ENCODE results near the gene VDAC1. TPM values are rescaled to one million over a fixed set of nuclear protein-coding genes. Genes with fewer than 3 reads are reported as not detected.

Gene VDAC1
- total RNA-seq, 4 donors from 2014 or later: 113 to 125 (median 118) TPM

DNA sequence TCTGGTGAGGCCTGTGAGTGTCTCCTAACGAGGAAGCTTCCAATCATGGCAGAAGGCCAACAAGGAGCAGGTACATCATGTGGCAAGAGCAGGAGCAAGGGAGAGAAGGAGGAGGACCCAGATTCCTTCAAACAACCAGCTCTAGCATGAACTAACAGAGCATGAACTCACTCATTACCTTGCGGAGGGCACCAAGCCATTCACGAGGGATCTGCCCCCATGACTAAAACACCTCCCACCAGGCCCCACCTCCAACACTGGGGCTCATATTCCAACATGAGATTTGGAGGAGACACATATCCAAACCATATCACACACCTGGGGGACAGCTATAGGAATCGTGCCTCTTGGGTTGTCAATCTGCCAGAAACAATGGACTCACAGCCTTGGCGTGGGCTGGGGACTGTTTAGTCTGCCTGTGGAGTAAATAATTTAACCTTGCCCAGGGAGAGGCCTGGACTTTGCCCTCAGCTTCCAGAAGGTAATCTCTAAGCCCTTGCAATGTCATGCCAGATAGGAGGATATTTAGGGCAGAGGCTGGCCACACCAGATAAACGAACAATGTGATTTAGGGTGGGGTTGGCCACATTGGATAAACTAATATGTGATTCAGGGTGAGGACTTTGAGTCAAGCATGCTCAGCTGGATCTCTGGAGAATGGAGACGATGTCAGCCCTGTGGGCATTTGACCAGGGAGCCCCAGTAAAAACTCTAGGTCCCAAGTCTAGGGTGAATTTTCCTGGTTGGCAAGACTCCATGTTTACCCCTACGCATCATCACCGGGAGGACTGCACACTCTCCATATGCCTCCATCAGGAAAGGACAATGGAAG, 13.6 kb upstream of the VDAC1 start:
- H3K27ac ChIP-seq (replicated peaks in 1 of 4): no peak overlapping the region
- H3K27me3 ChIP-seq: no peaks in the 10 kb centered on the region
- no peak for DNase-seq (ENCODE audit: extremely low spot score)
- H3K4me3 ChIP-seq: no peak overlapping the region
- no peaks in the 10 kb centered on the region for H3K36me3 ChIP-seq
- intact Hi-C loops (cut with DNase I): no loop called here
- no peaks in the 10 kb centered on the region for H3K4me1 ChIP-seq
- WGBS: 74% methylated on average over 9 of the region's 9 CpGs
- no peaks in the 10 kb centered on the region for H3K9me3 ChIP-seq
- TF ChIP-seq EP300 (IDR thresholded peaks at IDR 0.05): no peak

DNA sequence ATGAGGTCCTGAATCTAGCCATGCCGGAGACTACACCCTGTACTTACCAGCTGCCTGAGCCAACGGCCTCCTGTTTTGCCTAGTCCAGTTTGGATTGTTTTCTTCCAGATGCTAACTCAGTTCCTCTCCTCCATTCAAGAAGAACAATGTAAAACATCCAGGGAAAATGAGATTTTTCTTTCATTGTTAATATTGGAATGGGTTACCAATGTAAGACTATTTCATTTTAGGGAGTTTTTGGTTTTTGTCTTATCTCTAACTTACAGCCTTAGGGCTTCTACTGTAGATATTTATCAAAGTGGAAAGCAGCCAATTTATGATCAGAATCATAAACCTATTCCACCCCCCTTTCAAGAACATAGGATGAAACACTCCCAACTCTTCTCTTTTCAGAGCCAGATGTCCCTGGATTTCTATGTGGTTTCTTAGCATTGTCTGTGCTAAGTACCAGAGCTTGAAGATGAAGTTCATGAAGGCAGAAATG, 3.5 kb upstream of the VDAC1 start:
- intact Hi-C loops (cut with DNase I): no loop called here
- no peaks in the 10 kb centered on the region for H3K36me3 ChIP-seq
- no peak overlapping the region for H3K4me3 ChIP-seq
- H3K4me1 ChIP-seq: peaks cover 13 to 20% (median 19%) of the 10 kb centered on the region in 4 donors
- no peaks in the 10 kb centered on the region for H3K9me3 ChIP-seq
- TF ChIP-seq EP300 (IDR thresholded peaks at IDR 0.05) (no peak), POLR2AphosphoS5 (IDR thresholded peaks at IDR 0.05) (no peak), POLR2A (IDR thresholded peaks at IDR 0.05; ENCODE audit: low read depth) (no peak)
- TF ChIP-seq, protein P1, sequence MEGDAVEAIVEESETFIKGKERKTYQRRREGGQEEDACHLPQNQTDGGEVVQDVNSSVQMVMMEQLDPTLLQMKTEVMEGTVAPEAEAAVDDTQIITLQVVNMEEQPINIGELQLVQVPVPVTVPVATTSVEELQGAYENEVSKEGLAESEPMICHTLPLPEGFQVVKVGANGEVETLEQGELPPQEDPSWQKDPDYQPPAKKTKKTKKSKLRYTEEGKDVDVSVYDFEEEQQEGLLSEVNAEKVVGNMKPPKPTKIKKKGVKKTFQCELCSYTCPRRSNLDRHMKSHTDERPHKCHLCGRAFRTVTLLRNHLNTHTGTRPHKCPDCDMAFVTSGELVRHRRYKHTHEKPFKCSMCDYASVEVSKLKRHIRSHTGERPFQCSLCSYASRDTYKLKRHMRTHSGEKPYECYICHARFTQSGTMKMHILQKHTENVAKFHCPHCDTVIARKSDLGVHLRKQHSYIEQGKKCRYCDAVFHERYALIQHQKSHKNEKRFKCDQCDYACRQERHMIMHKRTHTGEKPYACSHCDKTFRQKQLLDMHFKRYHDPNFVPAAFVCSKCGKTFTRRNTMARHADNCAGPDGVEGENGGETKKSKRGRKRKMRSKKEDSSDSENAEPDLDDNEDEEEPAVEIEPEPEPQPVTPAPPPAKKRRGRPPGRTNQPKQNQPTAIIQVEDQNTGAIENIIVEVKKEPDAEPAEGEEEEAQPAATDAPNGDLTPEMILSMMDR (IDR thresholded peaks at IDR 0.05): no peak
- H3K27me3 ChIP-seq: no peaks in the 10 kb centered on the region
- WGBS: 63% methylated on average over 2 of the region's 2 CpGs
- H3K27ac ChIP-seq (replicated peaks in 1 of 4): no peak overlapping the region
- no peak for DNase-seq (ENCODE audit: extremely low spot score)

DNA sequence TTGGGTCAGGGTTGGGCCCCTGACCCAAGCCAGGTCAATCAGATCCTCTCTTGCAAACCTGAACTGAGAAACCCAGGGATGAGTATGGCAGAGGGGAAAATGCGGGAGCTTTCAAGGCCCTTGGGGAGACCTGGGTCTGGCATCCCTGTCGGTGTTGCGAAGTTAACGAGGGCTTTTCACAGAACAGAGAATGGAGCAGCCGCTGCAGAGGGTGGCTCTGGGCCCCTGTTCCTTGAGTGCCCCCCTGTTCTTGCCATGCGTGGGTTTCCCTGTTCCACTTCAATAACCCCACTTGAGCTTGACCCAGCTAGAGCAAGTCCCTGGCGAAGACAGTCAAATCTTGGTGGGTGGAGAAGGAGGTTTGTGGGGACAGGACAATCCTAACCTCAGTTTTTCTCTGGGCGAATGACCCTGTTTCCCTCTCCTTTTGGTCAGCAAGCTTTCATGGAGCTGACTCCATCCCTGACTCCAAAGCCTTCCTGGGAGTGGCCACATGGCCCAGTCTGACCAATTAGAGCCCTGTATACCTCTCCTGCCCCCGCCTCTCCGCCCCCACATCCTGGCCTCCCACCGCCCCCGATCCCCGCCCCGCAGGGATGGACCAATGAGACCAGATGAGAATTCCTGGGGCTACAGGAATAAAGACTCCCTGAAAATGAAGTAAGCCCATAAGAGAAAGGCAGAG, 2.9 kb upstream of the VDAC1 start:
- Histone ChIP-seq H3K27ac (replicated peaks in 1 of 4) (peak overlapping the region in 1 of 4 donors; percentile 12), H3K4me3 (no peak overlapping the region), H3K27me3 (no peaks in the 10 kb centered on the region), H3K9me3 (no peaks in the 10 kb centered on the region), H3K4me1 (peaks cover 19 to 26% (median 25%) of the 10 kb centered on the region in 4 donors), H3K36me3 (no peaks in the 10 kb centered on the region)
- TF ChIP-seq POLR2A (IDR thresholded peaks at IDR 0.05; ENCODE audit: low read depth): no peak
- no peak for TF ChIP-seq POLR2AphosphoS5 (IDR thresholded peaks at IDR 0.05)
- TF ChIP-seq, protein P1 (IDR thresholded peaks at IDR 0.05): no peak
- TF ChIP-seq EP300 (IDR thresholded peaks at IDR 0.05): no peak
- intact Hi-C loops (cut with DNase I): no loop called here
- DNase-seq (ENCODE audit: extremely low spot score): no peak
- 68% methylated on average over 14 of the region's 14 CpGs for WGBS

DNA sequence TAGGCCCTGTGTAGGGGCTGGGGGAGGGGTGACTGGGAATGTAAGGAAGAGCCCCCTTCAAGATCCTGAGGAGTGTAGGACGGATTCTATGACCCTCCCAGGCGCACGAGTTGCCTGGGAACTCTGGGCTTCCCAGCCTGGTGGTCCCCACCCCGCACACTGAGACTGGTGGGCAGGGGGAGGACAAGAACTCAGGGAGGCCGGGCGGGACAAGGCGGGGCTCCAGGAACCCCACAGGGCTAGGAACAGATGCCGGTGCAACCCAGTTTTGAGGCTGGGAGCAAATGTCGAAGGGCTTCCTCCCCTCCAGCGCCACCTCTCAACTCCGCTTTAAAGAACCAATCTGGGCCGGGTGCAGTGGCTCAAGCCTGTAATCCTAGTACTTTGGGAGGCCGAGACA, 1.3 kb upstream of the VDAC1 start:
- peaks cover 35 to 42% (median 41%) of the 10 kb centered on the region in 4 donors for H3K4me1 ChIP-seq
- H3K9me3 ChIP-seq: no peaks in the 10 kb centered on the region
- 90% methylated on average over 13 of the region's 13 CpGs for WGBS
- H3K36me3 ChIP-seq: peaks cover 0 to 13% (median 2%) of the 10 kb centered on the region in 4 donors
- TF ChIP-seq EP300 (IDR thresholded peaks at IDR 0.05) (no peak), POLR2A (IDR thresholded peaks at IDR 0.05; ENCODE audit: low read depth) (no peak), POLR2AphosphoS5 (IDR thresholded peaks at IDR 0.05) (no peak)
- TF ChIP-seq, protein P1 (IDR thresholded peaks at IDR 0.05): no peak
- H3K4me3 ChIP-seq: peak overlapping the region; percentile 77 to 96 (median 90)
- no peak for DNase-seq (ENCODE audit: extremely low spot score)
- no peaks in the 10 kb centered on the region for H3K27me3 ChIP-seq
- peak overlapping the region; percentile 97 to 100 (median 100) for H3K27ac ChIP-seq (replicated peaks in 1 of 4)
- intact Hi-C loops (cut with DNase I): no loop called here

DNA sequence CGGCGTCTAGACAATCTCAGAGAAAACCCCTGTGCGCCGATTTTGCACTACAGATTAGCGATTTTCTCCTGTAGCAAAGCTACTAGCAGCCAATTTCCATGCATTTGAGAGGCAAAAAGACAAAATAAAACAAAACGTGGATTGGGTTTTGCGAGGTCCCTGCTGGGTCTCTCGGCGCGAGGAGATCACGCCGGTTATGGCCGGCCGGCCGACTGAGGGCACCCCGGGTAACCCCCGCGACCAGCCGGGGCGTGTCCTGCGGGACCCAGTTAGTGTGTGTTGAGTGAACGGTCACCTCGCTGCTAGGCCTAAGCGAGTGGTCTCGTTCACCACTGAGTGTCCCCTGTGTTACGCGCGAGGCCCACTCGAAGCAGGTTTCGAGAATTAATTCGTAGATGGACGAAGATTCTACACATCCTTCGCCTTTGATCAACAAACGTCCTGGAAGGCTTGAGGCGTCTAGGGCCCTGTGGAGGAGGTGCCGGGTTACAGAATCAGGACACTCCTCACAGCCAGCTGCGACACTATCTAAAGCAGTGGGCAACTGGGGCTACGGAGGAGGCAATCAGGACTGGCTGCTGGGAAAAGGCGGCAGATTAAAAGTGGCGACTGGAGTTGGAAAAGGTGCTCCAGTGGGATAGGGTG, 764 bp upstream of the VDAC1 start:
- WGBS: 8% methylated on average over 38 of the region's 40 CpGs
- H3K36me3 ChIP-seq: peaks cover 0 to 18% (median 5%) of the 10 kb centered on the region in 4 donors
- H3K4me3 ChIP-seq: peak overlapping the region; percentile 77 to 96 (median 90)
- H3K4me1 ChIP-seq: peaks cover 41 to 48% (median 47%) of the 10 kb centered on the region in 4 donors
- H3K27ac ChIP-seq (replicated peaks in 1 of 4): peak overlapping the region; percentile 97 to 100 (median 100)
- H3K27me3 ChIP-seq: no peaks in the 10 kb centered on the region
- TF ChIP-seq POLR2AphosphoS5 (IDR thresholded peaks at IDR 0.05) (peak in 1 of 2 donors; percentile 17), EP300 (IDR thresholded peaks at IDR 0.05) (no peak), POLR2A (IDR thresholded peaks at IDR 0.05; ENCODE audit: low read depth) (no peak)
- TF ChIP-seq, protein P1 (IDR thresholded peaks at IDR 0.05): no peak
- intact Hi-C loops (cut with DNase I): no loop called here
- no peak for DNase-seq (ENCODE audit: extremely low spot score)
- no peaks in the 10 kb centered on the region for H3K9me3 ChIP-seq
